Ishikawa (cell line): ENCODE measurements around the gene NDRG2.

Experiments
- CEBPB ChIP-seq: IDR thresholded peaks from 2 replicates; pipeline ENCODE4 v1.6.1; 2012
- CREB1 ChIP-seq: IDR thresholded peaks from 2 replicates; pipeline ENCODE4 v1.6.1; 2012; ENCODE audit warnings: low read depth
- EGR1 ChIP-seq: IDR thresholded peaks from 2 replicates; pipeline ENCODE4 v1.6.1; 2012
- EP300 ChIP-seq: IDR thresholded peaks from 2 replicates; pipeline ENCODE4 v1.6.1; 2012; ENCODE audit warnings: borderline replicate concordance
- FOXM1 ChIP-seq: IDR thresholded peaks from 2 replicates; pipeline ENCODE4 v1.6.1; 2012; ENCODE audit warnings: low read depth, borderline replicate concordance
- NFIC ChIP-seq: IDR thresholded peaks from 2 replicates; pipeline ENCODE4 v1.6.1; 2012
- RAD21 ChIP-seq: IDR thresholded peaks from 2 replicates; pipeline ENCODE4 v1.6.1; 2012; ENCODE audit warnings: low read depth
- REST ChIP-seq: IDR thresholded peaks from 2 replicates; pipeline ENCODE4 v1.6.1; 2012; ENCODE audit warnings: low read depth, mild to moderate bottlenecking
- TAF1 ChIP-seq: IDR thresholded peaks from 2 replicates; pipeline ENCODE4 v1.6.1; 2012; ENCODE audit warnings: low read depth, mild to moderate bottlenecking
- TCF12 ChIP-seq: IDR thresholded peaks from 2 replicates; pipeline ENCODE4 v1.6.1; 2012; ENCODE audit warnings: low read depth
- TEAD4 ChIP-seq: IDR thresholded peaks from 2 replicates; pipeline ENCODE4 v1.6.1; 2012
- USF1 ChIP-seq: IDR thresholded peaks from 2 replicates; pipeline ENCODE4 v1.6.1; 2012
- YY1 ChIP-seq: IDR thresholded peaks from 2 replicates; pipeline ENCODE4 v1.6.1; 2012; ENCODE audit warnings: low read depth
- ZBTB7A ChIP-seq: IDR thresholded peaks from 2 replicates; pipeline ENCODE4 v1.6.1; 2012; ENCODE audit warnings: low read depth
- TF ChIP-seq, protein P1 (sequence below): IDR thresholded peaks from 2 replicates; pipeline ENCODE4 v1.6.1; 2012

The NDRG2 gene

GRCh38 chr14:20997564-20997963, 27.3 kb downstream of the NDRG2 start:
- no peak for TF ChIP-seq REST
- no peak for TF ChIP-seq FOXM1
- TF ChIP-seq, protein P1, sequence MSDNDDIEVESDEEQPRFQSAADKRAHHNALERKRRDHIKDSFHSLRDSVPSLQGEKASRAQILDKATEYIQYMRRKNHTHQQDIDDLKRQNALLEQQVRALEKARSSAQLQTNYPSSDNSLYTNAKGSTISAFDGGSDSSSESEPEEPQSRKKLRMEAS: no peak
- no peak for TF ChIP-seq USF1
- TF ChIP-seq TEAD4: no peak
- TF ChIP-seq NFIC: no peak
- TF ChIP-seq CREB1: no peak
- TF ChIP-seq TCF12: no peak
- TF ChIP-seq EGR1: no peak
- no peak for TF ChIP-seq ZBTB7A

DNA sequence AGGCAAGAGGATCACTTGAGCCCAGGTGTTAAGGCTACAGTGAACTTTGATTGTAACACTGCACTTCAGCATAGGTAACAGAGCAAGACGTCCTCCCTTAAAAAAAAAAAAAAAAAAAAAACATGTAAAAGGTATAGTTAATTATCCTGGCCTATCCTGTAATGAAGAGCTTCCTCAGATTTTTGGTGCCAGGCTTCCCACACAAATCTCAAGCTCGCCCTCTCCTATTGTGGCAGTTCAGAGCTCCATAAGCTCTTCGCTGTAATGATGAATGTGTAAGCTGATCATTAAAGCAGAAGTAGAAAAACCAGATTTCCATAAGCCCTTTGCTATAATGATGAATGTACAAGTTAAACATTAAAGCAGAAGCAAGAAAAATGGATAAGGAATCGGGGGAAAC, 27.7 kb downstream of the NDRG2 start:
- TF ChIP-seq NFIC (no peak), USF1 (no peak), TAF1 (no peak), RAD21 (no peak), EGR1 (no peak), YY1 (no peak), TEAD4 (no peak), EP300 (no peak), CEBPB (no peak), CREB1 (no peak), TCF12 (no peak), REST (no peak), ZBTB7A (no peak)
- TF ChIP-seq, protein P1: no peak

GRCh38 chr14:20996521-20996920, 28.3 kb downstream of the NDRG2 start:
- TF ChIP-seq TAF1 (no peak), USF1 (no peak), CEBPB (no peak), NFIC (no peak), FOXM1 (no peak), EGR1 (no peak), CREB1 (no peak), REST (no peak), TEAD4 (no peak), EP300 (no peak), ZBTB7A (no peak), TCF12 (no peak)
- TF ChIP-seq, protein P1: no peak
